T-cell (primary cell): ENCODE data around the gene ASAP2. TPM values are rescaled to one million over a fixed set of nuclear protein-coding genes. Genes with fewer than 3 reads are reported as not detected.
A peak's percentile ranks its signal among the peaks of the same experiment; 100 is the strongest.

Experiments
- ATAC-seq, 4 experiments: fragments of 200-7000 bp in 3 of 4; fragments of 150-1000 bp in 1 of 4; cut with Tn5 transposase; replicated peaks in 1 of 4; 1 replicate in 3 of 4; 2 replicates in 1 of 4; pipeline ENCODE4 v1.10.0; 2021; ENCODE audit warnings: moderate library complexity in 3 of 4, mild to moderate bottlenecking in 2 of 4, moderate number of reproducible peaks in 1 of 4
- CTCF ChIA-PET, 2 donors: fragments of 300-600 bp; sonication (Branson Sonifier 250); formaldehyde crosslinking; loops; one replicate each; lab custom pipeline; 2022; ENCODE audit warnings: antibody characterized with exemption in 2 of 2; lab: Charles Lee
- POLR2A ChIA-PET, 2 donors: fragments of 300-600 bp; sonication (Branson Sonifier 250); formaldehyde crosslinking; loops; one replicate each; lab custom pipeline; 2022; ENCODE audit warnings: antibody characterized with exemption in 2 of 2; lab: Charles Lee
- DNase-seq, 35 experiments: peaks; one replicate each; pipeline versions ENCODE4 v3.0.0 to v3.0.0-alpha.2; 2013 to 2023
- H3K27ac ChIP-seq: one replicate; pipeline ENCODE4 v1.5.1; 2013; ENCODE audit warnings: low read length
- H3K27me3 ChIP-seq, 2 experiments: replicated peaks in 1 of 2; 1 replicate in 1 of 2; 2 replicates in 1 of 2; pipeline versions ENCODE4 v1.6.1 to v1.7.0; 2013; ENCODE audit warnings: low read length in 1 of 2, mixed read lengths in 1 of 2; ENCODE audit not compliant: control insufficient read depth in 2 of 2, insufficient read depth in 2 of 2; ENCODE audit errors: extremely low read depth in 1 of 2
- H3K36me3 ChIP-seq, 2 donors: 1 replicate in 1 of 2; 2 replicates in 1 of 2; pipeline versions ENCODE4 v1.6.1 to v1.7.0; 2013; ENCODE audit warnings: low read length in 1 of 2; ENCODE audit not compliant: control insufficient read depth in 2 of 2, insufficient read depth in 1 of 2; ENCODE audit errors: extremely low read depth in 1 of 2
- H3K4me1 ChIP-seq, 2 experiments: 1 replicate in 1 of 2; 2 replicates in 1 of 2; pipeline versions ENCODE4 v1.6.1 to v1.7.0; 2013; ENCODE audit warnings: low read length in 2 of 2, mixed read lengths in 1 of 2; ENCODE audit not compliant: insufficient read depth in 2 of 2, control insufficient read depth in 1 of 2; ENCODE audit errors: extremely low read depth in 1 of 2
- H3K4me3 ChIP-seq, 2 donors: 1 replicate in 1 of 2; 2 replicates in 1 of 2; pipeline versions ENCODE4 v1.5.1 to v1.7.0; 2013; ENCODE audit warnings: mild to moderate bottlenecking in 2 of 2, low read length in 1 of 2, moderate library complexity in 1 of 2; ENCODE audit not compliant: control insufficient read depth in 1 of 2; ENCODE audit errors: extremely low read depth in 1 of 2
- H3K9me3 ChIP-seq: 2 replicates; pipeline ENCODE4 v1.7.0; 2013
- H3K27ac Mint-ChIP-seq, 2 donors: one replicate each; pipeline ENCODE4 v1.8.0; 2020 to 2021; ENCODE audit warnings: mild to moderate bottlenecking in 2 of 2, mixed read lengths in 2 of 2
- H3K27me3 Mint-ChIP-seq, 2 donors: one replicate each; pipeline ENCODE4 v1.8.0; 2021 to 2022; ENCODE audit warnings: mixed read lengths in 2 of 2
- H3K36me3 Mint-ChIP-seq: one replicate; pipeline ENCODE4 v1.8.0; 2021; ENCODE audit warnings: mixed read lengths
- H3K4me1 Mint-ChIP-seq, 3 donors: one replicate each; pipeline ENCODE4 v1.8.0; 2020 to 2022; ENCODE audit warnings: mixed read lengths in 3 of 3, mild to moderate bottlenecking in 1 of 3
- H3K4me3 Mint-ChIP-seq, 3 donors: one replicate each; pipeline ENCODE4 v1.8.0; 2020 to 2022; ENCODE audit warnings: mild to moderate bottlenecking in 3 of 3, mixed read lengths in 3 of 3, moderate library complexity in 3 of 3
- H3K9me3 Mint-ChIP-seq, 3 donors: one replicate each; pipeline ENCODE4 v1.8.0; 2020 to 2022; ENCODE audit warnings: mixed read lengths in 3 of 3
- WGBS: methylation state at CpG from one replicate; pipeline ENCODE4 v1.1.5; 2013; ENCODE audit warnings: missing lambda C conversion rate; ENCODE audit not compliant: insufficient coverage; 5-methylcytosine and 5-hydroxymethylcytosine counted together
- total RNA-seq, 35 experiments: library from RNA in 6 of 35; stranded (reverse) in 6 of 35; fragments of 120-200 nt in 1 of 35; gene quantifications; one replicate each; pipeline versions ENCODE4 v1.2.1 to v1.2.4 and lab custom pipeline; 2013 to 2026

The ASAP2 gene
- total RNA-seq, 5 donors from 2014 or later (not counting 1 experiment from before 2014, with no cell fraction given), result 0.10 to 0.38 (median 0.27) TPM; not detected in 1

DNA sequence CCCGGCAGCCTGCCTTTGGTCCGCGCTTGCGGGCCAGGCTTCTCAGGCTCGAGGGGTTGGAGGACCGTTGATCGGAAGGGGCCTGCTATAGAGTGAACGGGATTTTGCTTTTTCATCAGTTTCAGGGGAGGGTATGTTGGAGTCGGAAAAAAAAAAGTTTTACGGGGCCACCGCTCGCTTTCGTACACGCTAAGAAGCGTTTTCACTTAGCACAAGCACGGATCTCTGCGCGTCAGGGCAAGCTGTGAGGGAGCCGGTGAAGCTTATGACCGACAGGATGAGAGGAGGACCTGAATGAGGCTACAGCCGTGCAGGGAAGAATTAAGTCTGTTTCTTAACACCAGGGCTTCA, 217.3 kb downstream of the ASAP2 start:
- Mint-ChIP-seq H3K27me3 (no peaks in the 10 kb centered on the region), H3K4me3 (no peak overlapping the region), H3K27ac (peak overlapping the region; percentile 93), H3K4me1 (peaks cover 26 to 33% (median 26%) of the 10 kb centered on the region in 3 donors), H3K9me3 (no peaks in the 10 kb centered on the region), H3K36me3 (peaks cover 10% of the 10 kb centered on the region)
- POLR2A ChIA-PET, result interaction anchor here (0.5 to 0.7 kb wide), 2 partner anchors 21 to 260 kb away, joined by 3 read pairs; no protein-coding TSS in a partner anchor
- CTCF ChIA-PET, result interaction anchor here in 1 of 2 donors (0.5 kb wide), 1 partner anchor 254 kb away, joined by 5 read pairs; no protein-coding TSS in a partner anchor
- Histone ChIP-seq H3K36me3 (peaks cover 0 to 5% of the 10 kb centered on the region in 2 donors), H3K27ac (peak overlapping the region; percentile 81), H3K9me3 (no peaks in the 10 kb centered on the region), H3K27me3 (no peaks in the 10 kb centered on the region), H3K4me3 (peak overlapping the region; percentile 88 to 95), H3K4me1 (peaks cover 10 to 30% of the 10 kb centered on the region in 2 experiments)
- WGBS, result 0% methylated on average over 18 of the region's 21 CpGs
- peak in 26 of 35 experiments; percentile 5 to 54 (median 20) for DNase-seq
- ATAC-seq, result peak; percentile 4 to 20 (median 4)

DNA sequence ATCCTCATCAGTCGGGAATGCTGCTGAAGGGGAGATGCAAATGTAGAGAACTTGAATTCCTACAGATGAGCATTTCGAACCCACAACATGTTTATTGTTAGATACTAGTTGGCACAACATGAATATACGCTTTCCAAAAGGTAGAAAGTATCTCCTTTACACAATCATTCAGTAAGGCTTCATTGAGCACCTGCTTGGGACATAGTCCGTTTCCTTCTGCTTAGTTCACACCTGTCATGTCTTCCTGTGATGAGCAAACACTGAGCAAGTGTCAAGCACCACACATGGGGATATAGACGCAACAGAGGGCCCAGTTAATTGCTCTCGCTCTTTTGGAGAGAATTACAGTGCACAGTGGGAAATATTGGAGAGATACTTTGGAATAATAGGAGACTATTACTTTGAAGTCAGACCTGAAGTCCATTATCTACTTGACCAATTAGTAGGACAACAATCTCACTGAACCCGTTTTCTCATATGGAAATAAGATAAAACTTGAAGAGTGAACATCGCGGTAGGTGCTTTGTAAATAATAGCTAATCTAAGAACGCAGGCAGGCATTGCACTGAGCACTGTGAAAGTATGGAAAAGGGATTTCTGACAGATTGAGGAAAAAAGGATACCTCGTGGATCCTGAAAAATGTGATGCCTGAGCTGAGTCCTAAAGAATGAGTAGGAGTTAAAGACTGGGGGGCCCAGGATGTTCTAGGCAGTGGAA, 218.0 kb downstream of the ASAP2 start:
- 79% methylated on average over 6 of the region's 11 CpGs for WGBS
- Mint-ChIP-seq H3K27ac (peak overlapping the region; percentile 93), H3K4me1 (peaks cover 25 to 29% (median 26%) of the 10 kb centered on the region in 3 donors), H3K4me3 (no peak overlapping the region), H3K9me3 (no peaks in the 10 kb centered on the region), H3K36me3 (peaks cover 11% of the 10 kb centered on the region), H3K27me3 (no peaks in the 10 kb centered on the region)
- peak overlapping the region; percentile 88 to 95 for H3K4me3 ChIP-seq
- H3K9me3 ChIP-seq, result no peaks in the 10 kb centered on the region
- no peaks in the 10 kb centered on the region for H3K27me3 ChIP-seq
- ChIA-PET POLR2A (interaction anchor here (0.6 to 0.7 kb wide), 2 partner anchors 10 to 21 kb away, joined by 3 to 6 read pairs; no protein-coding TSS in a partner anchor), CTCF (interaction anchor here in 1 of 2 donors (0.9 kb wide), 1 partner anchor 421 kb away, joined by 4 read pairs; the partner anchor contains the start of gene MBOAT2)
- peak overlapping the region; percentile 81 for H3K27ac ChIP-seq
- DNase-seq (no peak), ATAC-seq (no peak)
- peaks cover 10 to 30% of the 10 kb centered on the region in 2 experiments for H3K4me1 ChIP-seq
- peaks cover 0 to 7% of the 10 kb centered on the region in 2 donors for H3K36me3 ChIP-seq

DNA sequence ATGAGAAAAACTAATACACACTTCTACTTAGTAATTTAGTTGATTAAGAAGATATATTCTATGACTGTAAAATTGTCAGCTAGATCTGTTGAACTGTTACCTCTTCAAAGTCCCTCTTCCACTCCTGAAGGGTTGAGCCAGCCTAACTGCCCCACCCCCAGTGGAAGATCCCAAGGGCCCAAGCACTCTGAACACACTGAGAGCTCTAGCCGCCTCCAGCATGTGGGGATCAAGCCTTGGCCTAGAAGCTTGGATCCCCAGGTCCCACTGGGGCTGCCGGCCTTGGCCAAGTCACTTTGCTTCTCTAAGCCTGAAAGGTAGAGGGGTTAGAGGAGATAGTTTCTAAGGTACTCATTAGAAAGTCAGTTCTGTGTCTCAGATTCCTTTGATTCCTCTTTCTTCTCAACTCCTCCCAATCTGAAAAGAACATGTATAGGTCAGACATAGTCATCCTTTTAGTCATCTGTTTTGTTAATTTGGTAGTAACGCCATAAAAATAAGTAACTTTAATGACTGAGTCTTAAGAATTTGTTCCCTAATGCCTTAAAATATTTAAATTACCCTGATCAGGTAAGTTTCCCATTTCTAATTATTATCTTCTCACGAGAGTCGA, 222.5 kb downstream of the ASAP2 start:
- WGBS, result no CpG with 5 or more reads among the region's 5 CpGs
- H3K4me3 ChIP-seq, result no peak overlapping the region

DNA sequence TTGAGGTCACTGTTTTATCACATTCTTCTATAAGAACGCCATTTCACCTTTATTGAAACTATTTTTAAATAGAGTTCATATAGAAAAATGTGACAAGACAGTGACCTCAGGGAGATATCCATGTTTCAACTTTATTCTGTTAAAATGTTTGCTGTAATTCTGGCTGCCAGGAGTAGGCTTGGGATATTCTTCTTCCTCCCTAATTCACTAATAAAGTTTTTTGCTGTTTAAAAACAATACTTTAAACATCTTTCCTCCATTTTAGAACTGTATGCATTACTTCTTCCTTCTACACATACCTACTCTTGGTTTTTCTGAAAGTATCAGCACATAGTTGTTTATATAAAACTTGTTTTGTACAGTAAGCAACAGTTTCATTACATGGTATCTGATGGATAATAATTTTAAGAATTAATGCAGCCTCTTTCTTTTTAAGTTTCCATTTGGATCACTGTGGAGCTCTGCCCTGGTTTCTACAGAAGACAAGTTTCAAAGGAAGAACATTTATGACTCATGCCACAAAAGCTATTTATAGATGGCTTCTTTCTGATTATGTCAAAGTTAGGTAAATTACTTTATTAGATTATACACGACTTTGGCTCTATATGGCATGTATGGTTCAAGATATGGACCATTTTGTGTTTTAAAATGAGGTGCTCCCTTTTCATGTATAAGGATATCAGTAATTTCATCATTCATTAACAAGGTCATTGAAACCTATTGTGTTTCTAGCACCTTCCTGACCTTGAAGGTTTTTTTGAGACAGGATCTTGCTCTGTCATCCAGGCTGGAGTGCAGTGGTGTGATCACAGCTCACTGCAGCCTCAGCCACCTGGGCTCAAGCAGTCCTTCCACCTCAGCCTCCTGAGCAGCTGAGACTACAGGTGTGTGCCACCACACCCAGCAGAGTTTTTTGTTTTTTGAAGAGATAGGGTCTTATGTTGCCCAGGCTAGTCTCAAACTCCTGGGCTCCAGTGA, 224.0 kb downstream of the ASAP2 start:
- H3K4me3 Mint-ChIP-seq, result no peak overlapping the region
- POLR2A ChIA-PET, result no interaction called here
- no peak overlapping the region for H3K27ac Mint-ChIP-seq
- no peaks in the 10 kb centered on the region for H3K27me3 ChIP-seq
- CTCF ChIA-PET, result no interaction called here
- H3K9me3 ChIP-seq, result no peaks in the 10 kb centered on the region
- no peaks in the 10 kb centered on the region for H3K4me1 ChIP-seq
- H3K27me3 Mint-ChIP-seq, result no peaks in the 10 kb centered on the region
- no peak overlapping the region for H3K4me3 ChIP-seq
- H3K9me3 Mint-ChIP-seq, result no peaks in the 10 kb centered on the region
- ATAC-seq (no peak), DNase-seq (no peak)
- H3K27ac ChIP-seq, result no peak overlapping the region
- H3K36me3 ChIP-seq, result peaks cover 3 to 43% of the 10 kb centered on the region in 2 donors
- peaks cover 50% of the 10 kb centered on the region for H3K36me3 Mint-ChIP-seq
- peaks cover 0 to 2% (median 2%) of the 10 kb centered on the region in 3 donors for H3K4me1 Mint-ChIP-seq
- no CpG with 5 or more reads among the region's 2 CpGs for WGBS

More for the DNA sequence above, 222.5 kb downstream of the ASAP2 start:
- no peak for DNase-seq
- Histone ChIP-seq H3K9me3 (no peaks in the 10 kb centered on the region), H3K4me1 (peaks cover 7 to 10% of the 10 kb centered on the region in 2 experiments), H3K27ac (no peak overlapping the region), H3K27me3 (no peaks in the 10 kb centered on the region), H3K36me3 (peaks cover 1 to 38% of the 10 kb centered on the region in 2 donors)
- no peaks in the 10 kb centered on the region for H3K27me3 Mint-ChIP-seq
- H3K36me3 Mint-ChIP-seq, result peaks cover 40% of the 10 kb centered on the region
- H3K4me3 Mint-ChIP-seq, result no peak overlapping the region
- no peaks in the 10 kb centered on the region for H3K9me3 Mint-ChIP-seq
- peaks cover 0 to 2% (median 2%) of the 10 kb centered on the region in 3 donors for H3K4me1 Mint-ChIP-seq
- H3K27ac Mint-ChIP-seq, result no peak overlapping the region
- ChIA-PET CTCF (no interaction called here), POLR2A (no interaction called here)
- no peak for ATAC-seq

DNA sequence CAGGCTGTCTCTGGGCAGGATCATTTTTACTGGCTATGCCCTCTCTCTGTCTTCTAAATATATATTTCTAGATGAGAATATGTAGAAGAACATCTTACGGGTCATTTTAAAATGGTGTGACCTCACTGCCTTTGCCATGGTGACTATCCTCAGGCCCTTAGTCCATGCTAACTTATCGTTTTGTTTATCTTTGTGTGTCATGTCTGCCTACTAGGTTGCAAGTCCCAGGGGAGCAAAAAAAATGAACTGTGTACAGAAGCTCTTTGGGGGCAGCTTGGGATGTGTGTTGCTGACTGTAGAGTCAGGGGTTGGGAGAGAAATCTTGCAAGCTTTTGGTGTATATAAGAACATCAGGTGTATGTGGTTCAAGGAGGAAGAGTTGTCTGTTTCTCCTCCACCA, 227.9 kb downstream of the ASAP2 start:
- H3K9me3 Mint-ChIP-seq, result no peaks in the 10 kb centered on the region
- H3K27ac ChIP-seq, result no peak overlapping the region
- no peaks in the 10 kb centered on the region for H3K27me3 ChIP-seq
- peaks cover 63% of the 10 kb centered on the region for H3K36me3 Mint-ChIP-seq
- H3K4me3 Mint-ChIP-seq, result no peak overlapping the region
- H3K9me3 ChIP-seq, result no peaks in the 10 kb centered on the region
- WGBS, result 100% methylated on average over 2 of the region's 2 CpGs
- POLR2A ChIA-PET, result interaction anchor here in 1 of 2 donors (0.6 to 0.7 kb wide), 2 partner anchors 9 to 10 kb away, joined by 3 to 6 read pairs; no protein-coding TSS in a partner anchor
- no peak for DNase-seq
- H3K4me1 ChIP-seq, result no peaks in the 10 kb centered on the region
- H3K27ac Mint-ChIP-seq, result no peak overlapping the region
- H3K27me3 Mint-ChIP-seq, result no peaks in the 10 kb centered on the region
- ATAC-seq, result no peak
- H3K36me3 ChIP-seq, result peaks cover 19 to 59% of the 10 kb centered on the region in 2 donors
- H3K4me3 ChIP-seq, result no peak overlapping the region
- CTCF ChIA-PET, result no interaction called here
- H3K4me1 Mint-ChIP-seq, result no peaks in the 10 kb centered on the region
